ENCODE data around the gene CES4A. TPM values are rescaled to one million over a fixed set of nuclear protein-coding genes. Genes with fewer than 3 reads are reported as not detected.

The CES4A gene
- total RNA-seq, 4 donors from 2014 or later: 2.7 to 4.0 (median 3.3) TPM

GRCh38 chr16:67023689-67024088 is 35.3 kb downstream of the CES4A start:
- WGBS: 89% methylated on average over 1 of the region's 1 CpG

GRCh38 chr16:67024384-67025209 is 36.2 kb downstream of the CES4A start:
- intact Hi-C loops (cut with DNase I): loop anchor here (5.0 kb wide), 1 partner anchor 83 kb away; the partner anchor contains the start of gene PHAF1

More at GRCh38 chr16:67023689-67024088, 35.3 kb downstream of the CES4A start:
- no peak for TF ChIP-seq EP300 (IDR thresholded peaks at IDR 0.05)
- TF ChIP-seq, protein P1, sequence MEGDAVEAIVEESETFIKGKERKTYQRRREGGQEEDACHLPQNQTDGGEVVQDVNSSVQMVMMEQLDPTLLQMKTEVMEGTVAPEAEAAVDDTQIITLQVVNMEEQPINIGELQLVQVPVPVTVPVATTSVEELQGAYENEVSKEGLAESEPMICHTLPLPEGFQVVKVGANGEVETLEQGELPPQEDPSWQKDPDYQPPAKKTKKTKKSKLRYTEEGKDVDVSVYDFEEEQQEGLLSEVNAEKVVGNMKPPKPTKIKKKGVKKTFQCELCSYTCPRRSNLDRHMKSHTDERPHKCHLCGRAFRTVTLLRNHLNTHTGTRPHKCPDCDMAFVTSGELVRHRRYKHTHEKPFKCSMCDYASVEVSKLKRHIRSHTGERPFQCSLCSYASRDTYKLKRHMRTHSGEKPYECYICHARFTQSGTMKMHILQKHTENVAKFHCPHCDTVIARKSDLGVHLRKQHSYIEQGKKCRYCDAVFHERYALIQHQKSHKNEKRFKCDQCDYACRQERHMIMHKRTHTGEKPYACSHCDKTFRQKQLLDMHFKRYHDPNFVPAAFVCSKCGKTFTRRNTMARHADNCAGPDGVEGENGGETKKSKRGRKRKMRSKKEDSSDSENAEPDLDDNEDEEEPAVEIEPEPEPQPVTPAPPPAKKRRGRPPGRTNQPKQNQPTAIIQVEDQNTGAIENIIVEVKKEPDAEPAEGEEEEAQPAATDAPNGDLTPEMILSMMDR (IDR thresholded peaks at IDR 0.05): no peak
- no peak for TF ChIP-seq POLR2AphosphoS5 (IDR thresholded peaks at IDR 0.05)
- Histone ChIP-seq H3K27me3 (no peaks in the 10 kb centered on the region), H3K36me3 (no peaks in the 10 kb centered on the region), H3K9me3 (no peaks in the 10 kb centered on the region), H3K4me1 (peaks cover 7 to 10% (median 8%) of the 10 kb centered on the region in 4 donors), H3K27ac (replicated peaks in 1 of 4) (no peak overlapping the region), H3K4me3 (no peak overlapping the region)
- no peak for DNase-seq (ENCODE audit: extremely low spot score)
- intact Hi-C loops (cut with DNase I): no loop called here

DNA sequence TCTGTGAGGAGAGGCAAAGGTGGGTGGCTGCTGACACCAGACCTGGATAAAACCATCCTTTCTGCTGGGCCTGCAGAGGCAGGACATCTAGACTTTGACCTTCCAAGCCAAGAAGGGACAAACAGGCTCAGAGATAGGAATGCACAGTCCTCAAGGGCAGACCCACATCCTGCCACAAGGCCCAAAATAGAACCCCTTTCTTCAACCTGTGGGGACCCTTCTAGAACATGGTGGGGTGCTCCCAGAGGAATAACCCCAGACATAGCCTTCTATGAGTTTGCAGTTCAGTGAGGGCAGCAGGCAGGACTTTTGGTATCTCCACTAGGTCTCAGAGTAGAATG is 36.8 kb downstream of the CES4A start:
- H3K36me3 ChIP-seq: no peaks in the 10 kb centered on the region
- H3K9me3 ChIP-seq: no peaks in the 10 kb centered on the region
- H3K4me3 ChIP-seq: no peak overlapping the region
- H3K27ac ChIP-seq (replicated peaks in 1 of 4): no peak overlapping the region
- H3K4me1 ChIP-seq: peaks cover 10 to 14% (median 11%) of the 10 kb centered on the region in 4 donors
- no peak for DNase-seq (ENCODE audit: extremely low spot score)
- intact Hi-C loops (cut with DNase I): loop anchor here (5.0 kb wide), 1 partner anchor 82 kb away; the partner anchor contains the start of gene PHAF1
- H3K27me3 ChIP-seq: no peaks in the 10 kb centered on the region
- TF ChIP-seq EP300 (IDR thresholded peaks at IDR 0.05) (no peak), POLR2AphosphoS5 (IDR thresholded peaks at IDR 0.05) (no peak), POLR2A (IDR thresholded peaks at IDR 0.05; ENCODE audit: low read depth) (no peak)
- TF ChIP-seq, protein P1 (IDR thresholded peaks at IDR 0.05): no peak

More at GRCh38 chr16:67024384-67025209, 36.2 kb downstream of the CES4A start:
- no peaks in the 10 kb centered on the region for H3K9me3 ChIP-seq
- H3K4me3 ChIP-seq: no peak overlapping the region
- 61% methylated on average over 4 of the region's 4 CpGs for WGBS
- peaks cover 7 to 10% (median 9%) of the 10 kb centered on the region in 4 donors for H3K4me1 ChIP-seq
- no peak overlapping the region for H3K27ac ChIP-seq (replicated peaks in 1 of 4)
- H3K27me3 ChIP-seq: no peaks in the 10 kb centered on the region
- H3K36me3 ChIP-seq: no peaks in the 10 kb centered on the region
- TF ChIP-seq, protein P1 (IDR thresholded peaks at IDR 0.05): no peak
- TF ChIP-seq EP300 (IDR thresholded peaks at IDR 0.05) (no peak), POLR2AphosphoS5 (IDR thresholded peaks at IDR 0.05) (no peak), POLR2A (IDR thresholded peaks at IDR 0.05; ENCODE audit: low read depth) (no peak)
- no peak for DNase-seq (ENCODE audit: extremely low spot score)

GRCh38 chr16:67026570-67026969 is 38.2 kb downstream of the CES4A start:
- DNase-seq (ENCODE audit: extremely low spot score): no peak
- H3K9me3 ChIP-seq: no peaks in the 10 kb centered on the region
- H3K4me3 ChIP-seq: no peak overlapping the region
- no peaks in the 10 kb centered on the region for H3K27me3 ChIP-seq
- intact Hi-C loops (cut with DNase I): loop anchor here (5.0 kb wide), 1 partner anchor 81 kb away; the partner anchor contains the start of gene PHAF1
- whole genome bisulfite sequencing: 84% methylated on average over 4 of the region's 4 CpGs
- TF ChIP-seq, protein P1 (IDR thresholded peaks at IDR 0.05): no peak
- TF ChIP-seq POLR2A (IDR thresholded peaks at IDR 0.05; ENCODE audit: low read depth) (no peak), EP300 (IDR thresholded peaks at IDR 0.05) (no peak), POLR2AphosphoS5 (IDR thresholded peaks at IDR 0.05) (no peak)
- H3K27ac ChIP-seq (replicated peaks in 1 of 4): no peak overlapping the region
- peaks cover 0 to 7% (median 3%) of the 10 kb centered on the region in 4 donors for H3K36me3 ChIP-seq
- peaks cover 23 to 27% (median 25%) of the 10 kb centered on the region in 4 donors for H3K4me1 ChIP-seq
